G401 (cell line): Measurements from ENCODE around the gene ADIG. TPM values are rescaled to one million over a fixed set of nuclear protein-coding genes. Genes with fewer than 3 reads are reported as not detected.

ENCODE experiments used
- DNase-seq: peaks from one replicate; pipeline ENCODE4 v3.0.0-alpha.2; 2015; ENCODE audit warnings: low spot score
- in situ Hi-C: cut with HindIII; loops from 2 replicates; pipeline ENCODE4 v1.10.0; 2016; ENCODE audit warnings: low sequenced_read_pairs, mixed read lengths
- total RNA-seq: library from RNA; depleted of rRNA; stranded (reverse); fragments of >200 nt; shearing (Covaris generic); gene quantifications from 2 replicates; pipeline ENCODE4 v1.2.3, GENCODE V29; 2014; rRNA removed

ADIG gene
- total RNA-seq, 1 experiment from 2014 or later = not detected

GRCh38 chr20:38625896-38626295, 44.9 kb downstream of the ADIG start:
- DNase-seq = no peak
- in situ Hi-C loops = no loop called here

DNA sequence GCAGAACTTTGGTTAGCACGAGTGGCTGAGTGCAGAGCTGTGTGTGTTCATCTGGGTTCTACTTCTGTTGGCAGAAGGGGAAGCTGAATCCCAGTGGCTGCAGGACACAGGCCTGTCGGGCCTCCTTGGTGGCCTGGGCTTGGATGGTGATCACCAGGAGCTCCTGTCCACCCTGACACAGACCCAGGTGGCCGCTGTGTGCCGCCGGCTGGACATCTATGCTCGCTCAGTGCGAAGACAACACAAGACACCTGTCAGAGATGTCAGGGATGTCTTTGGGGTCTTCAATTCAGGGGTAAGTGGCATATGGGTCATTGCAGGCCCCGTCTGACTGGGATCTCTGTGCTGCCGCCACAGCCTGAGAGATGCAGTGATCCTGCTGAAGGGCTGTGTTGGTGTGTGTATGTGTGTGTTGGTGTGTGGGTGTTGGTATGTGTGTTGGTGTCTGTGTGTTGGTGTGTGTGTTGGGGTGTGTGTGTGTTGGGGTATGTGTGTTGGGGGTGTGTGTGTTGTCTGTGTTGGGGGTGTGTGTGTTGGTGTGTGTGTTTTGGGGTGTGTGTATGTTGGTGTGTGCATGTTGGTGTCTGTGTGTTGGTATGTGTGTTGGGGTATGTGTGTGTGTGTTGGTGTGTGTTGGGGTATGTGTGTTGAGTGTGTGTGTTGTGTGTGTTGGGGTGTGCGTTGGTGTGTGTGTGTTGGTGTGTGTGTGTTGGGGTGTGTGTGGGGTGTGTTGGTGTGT, 46.1 kb downstream of the ADIG start:
- no peak for DNase-seq
- in situ Hi-C loops = no loop called here

DNA sequence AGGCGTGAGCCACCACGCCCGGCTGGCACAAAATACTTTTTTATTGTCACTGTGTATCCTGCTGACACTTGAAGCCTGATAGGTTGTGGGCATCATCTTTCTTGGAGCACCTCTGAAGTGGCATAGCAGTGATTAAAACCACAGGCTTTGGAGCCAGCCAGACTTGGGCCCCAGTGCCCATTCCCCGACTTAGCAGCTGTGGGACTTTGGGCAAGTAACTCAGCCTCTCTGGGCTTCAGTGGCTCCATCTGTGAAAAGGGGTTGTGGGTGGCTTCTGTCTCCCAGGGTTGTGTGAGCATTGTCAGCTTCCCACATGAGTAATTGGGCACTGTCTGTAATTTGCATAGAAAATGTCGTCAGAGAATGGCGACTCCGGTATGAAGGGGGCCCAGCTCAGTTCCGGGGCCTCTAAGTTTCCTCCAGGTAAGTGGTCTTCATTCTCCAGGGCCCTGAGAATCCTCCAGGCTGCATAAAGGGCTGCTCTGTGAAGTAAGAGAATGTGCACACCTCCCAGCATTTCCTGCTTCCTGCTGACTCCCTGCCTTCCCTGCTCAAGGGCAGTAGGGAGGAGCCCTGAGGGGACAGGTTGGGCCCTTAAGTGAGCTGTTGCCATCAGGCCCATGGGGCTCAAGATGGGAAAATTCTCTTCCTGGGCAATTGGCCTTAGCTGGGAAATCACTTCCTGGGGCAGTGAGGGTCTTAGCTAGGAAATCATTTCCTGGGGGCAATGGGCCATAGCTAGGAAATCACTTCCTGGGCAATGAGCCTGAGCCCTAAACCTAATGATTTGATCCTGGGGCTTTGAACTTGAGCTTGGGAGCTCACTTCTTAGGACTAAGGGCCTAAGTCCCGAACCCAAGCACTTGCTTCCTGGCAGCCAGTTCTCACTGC, 47.8 kb downstream of the ADIG start:
- no peak for DNase-seq
- in situ Hi-C loops = no loop called here

DNA sequence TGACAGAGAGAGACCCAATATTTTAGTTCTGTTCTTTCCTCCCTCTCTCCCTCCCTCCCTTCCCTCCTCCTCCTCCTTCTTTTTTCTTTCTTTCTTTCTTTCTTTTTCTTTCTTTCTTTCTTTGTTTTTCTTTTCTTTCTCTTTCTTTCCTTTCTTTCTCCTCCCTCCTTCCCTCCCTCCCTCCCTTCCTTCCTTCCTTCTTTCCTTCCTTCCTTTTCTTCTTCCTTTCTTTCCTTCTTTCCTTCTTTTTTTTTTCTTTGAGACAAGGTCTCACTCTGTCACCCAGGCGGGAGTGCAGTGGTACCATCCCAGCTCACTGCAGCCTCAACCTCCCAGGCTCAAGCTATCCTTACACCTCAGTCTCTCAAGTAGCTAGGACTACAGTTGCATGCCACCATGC, 49.0 kb downstream of the ADIG start:
- in situ Hi-C loops = no loop called here

DNA sequence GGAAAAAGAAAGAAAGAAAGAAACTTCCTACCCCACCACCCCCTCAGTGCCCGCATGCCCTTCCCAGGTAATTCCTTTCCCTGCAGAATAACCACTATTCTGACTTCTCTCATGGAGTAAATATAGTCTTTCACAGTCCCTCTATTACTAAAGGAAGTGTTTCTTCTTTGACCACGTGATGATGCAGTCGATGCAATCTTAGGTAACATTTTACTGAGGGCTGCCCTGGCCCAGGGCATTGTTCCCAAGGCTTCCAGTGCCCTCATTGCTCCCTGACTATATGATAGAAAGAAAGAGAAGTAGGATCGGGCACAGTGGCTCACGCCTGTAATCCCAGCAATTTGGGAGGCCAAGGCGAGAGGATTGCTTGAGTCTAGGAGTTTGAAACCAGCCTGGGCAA, 49.7 kb downstream of the ADIG start:
- no peak for DNase-seq
- in situ Hi-C loops = no loop called here

More for the DNA sequence above, 49.0 kb downstream of the ADIG start:
- no peak for DNase-seq

- DNase-seq = no peak
- in situ Hi-C loops = no loop called here
These were observed 50.4 kb downstream of the ADIG start for GRCh38 chr20:38631155-38632022.

GRCh38 chr20:38633577-38634093, 52.6 kb downstream of the ADIG start:
- peak; percentile 52 for DNase-seq
- in situ Hi-C loops = no loop called here

DNA sequence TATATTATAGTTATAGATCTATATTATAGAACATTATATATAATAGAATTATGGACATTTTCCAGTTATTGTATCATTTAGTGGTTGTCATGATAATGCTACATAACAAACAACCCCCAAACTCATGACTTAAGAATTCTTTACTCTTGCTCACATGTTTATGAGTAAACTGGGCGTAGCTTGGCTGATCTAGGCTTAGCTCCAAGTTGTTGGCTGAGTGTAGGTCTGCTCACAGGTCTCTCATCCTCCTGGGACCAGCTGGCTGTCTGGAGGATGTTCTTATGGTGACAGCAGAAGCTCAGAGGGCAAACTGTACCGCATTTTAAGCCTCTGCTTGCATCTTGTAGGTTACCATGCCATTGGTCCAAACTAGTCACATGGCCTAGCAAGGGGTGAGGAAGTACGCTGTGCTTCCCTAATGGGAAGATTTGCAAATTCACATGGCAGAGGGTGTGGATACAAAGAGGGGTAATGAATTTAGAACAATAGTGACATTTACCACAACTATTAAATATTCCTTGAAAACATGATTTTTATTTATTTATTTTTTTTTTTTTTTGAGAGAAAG, 54.8 kb downstream of the ADIG start:
- in situ Hi-C loops = no loop called here
- DNase-seq = no peak

Other genes starting within 250 kb of the ADIG start
- not detected in 2 replicates for gene LBP, start 234.7 kb upstream of the ADIG start, total RNA-seq
- 64.7 and 97.1 TPM in 2 replicates for gene SNHG17, start 145.9 kb upstream of the ADIG start, total RNA-seq
- 4.9 and 8.7 TPM in 2 replicates for gene RALGAPB, start 108.4 kb upstream of the ADIG start, total RNA-seq
- gene ARHGAP40, start 20.6 kb downstream of the ADIG start, total RNA-seq = not detected in 2 replicates
- gene SLC32A1, start 143.3 kb downstream of the ADIG start, total RNA-seq = not detected in 2 replicates
- gene ACTR5, start 167.3 kb downstream of the ADIG start, total RNA-seq = 10.9 and 28.1 TPM in 2 replicates
- gene PPP1R16B, start 224.5 kb downstream of the ADIG start, total RNA-seq = 0.06 TPM in 1 of 2 replicates, not detected in the other